ENCODE results near the gene CGB5. TPM values are rescaled to one million over a fixed set of nuclear protein-coding genes. Genes with fewer than 3 reads are reported as not detected.
"Not testable (repeated sequence)": the region's sequence is repeated elsewhere in the genome, so short reads cannot be mapped to it uniquely, and the experiment has no call there.

CGB5 gene
- polyA plus RNA-seq, 1 of the 3 experiments (the other 2 are of a cell fraction): 0.16 TPM

DNA sequence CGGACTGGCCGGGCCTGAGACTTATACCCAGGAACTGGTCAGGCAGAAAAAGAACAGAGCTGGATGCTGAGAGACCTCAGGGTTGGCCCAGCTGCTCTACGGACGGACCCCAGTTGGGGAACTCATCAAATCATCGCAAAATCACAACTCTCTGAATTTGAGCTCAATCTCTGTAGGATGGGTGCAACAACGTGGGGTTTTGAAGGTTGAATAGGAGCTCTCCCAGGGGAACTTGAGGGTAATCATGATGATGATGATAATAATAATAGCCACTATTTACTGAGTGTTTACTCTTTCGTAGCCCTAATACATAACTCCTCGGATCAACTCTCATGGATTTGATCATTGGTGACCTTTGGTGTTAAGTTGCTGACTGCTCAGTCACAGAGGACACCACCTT is 13.3 kb upstream of the CGB5 start:
- not testable (repeated sequence) for H3F3A ChIP-seq (replicated peaks; ENCODE audit: insufficient read depth)

DNA sequence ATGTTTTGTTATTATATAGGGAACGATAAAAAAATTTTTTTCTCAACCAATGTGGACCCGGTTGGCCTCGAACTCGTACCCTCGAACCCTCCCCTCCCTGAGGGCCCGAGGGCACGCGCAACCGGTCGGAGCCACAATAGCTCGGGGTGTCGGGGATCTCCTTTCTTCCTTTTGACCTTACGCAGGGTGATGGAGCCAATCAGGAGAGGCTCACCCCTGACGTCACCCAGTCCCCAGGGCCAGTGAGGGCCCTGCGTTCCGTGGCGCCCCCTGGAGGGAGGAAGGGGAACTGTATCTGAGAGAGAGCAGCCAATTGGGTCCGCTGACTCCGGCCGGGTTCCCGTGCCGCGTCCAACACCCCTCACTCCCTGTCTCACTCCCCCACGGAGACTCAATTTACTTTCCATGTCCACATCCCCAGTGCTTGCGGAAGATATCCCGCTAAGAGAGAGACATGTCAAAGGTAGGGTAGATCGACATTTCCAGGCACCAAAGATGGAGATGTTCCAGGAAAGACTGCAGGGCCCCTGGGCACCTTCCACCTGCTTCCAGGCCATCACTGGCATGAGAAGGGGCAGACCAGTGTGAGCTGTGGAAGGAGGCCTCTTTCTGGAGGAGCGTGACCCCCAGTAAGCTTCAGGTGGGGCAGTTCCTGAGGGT is 11.9 kb upstream of the CGB5 start, which contains the start of gene CGB2:
CGB2 (plus strand) TSS at position 249 of the 660 bp plus-strand sequence; CDS start at position 455, 206 bp downstream.
- H2AFZ ChIP-seq (ENCODE audit: low read depth); H3K27me3 ChIP-seq (ENCODE audit: insufficient read depth); H3K4me2 ChIP-seq; H3K36me3 ChIP-seq (replicated peaks in 1 of 2; ENCODE audit: control insufficient read depth in 1 of 2, insufficient read depth in 2 of 2, low read length in 1 of 2); H3K9me3 ChIP-seq; H3F3A ChIP-seq (replicated peaks; ENCODE audit: insufficient read depth); POLR2A ChIA-PET; H4K20me1 ChIP-seq (ENCODE audit: insufficient read depth); H3K4me1 ChIP-seq (ENCODE audit: control insufficient read depth in 1 of 2, insufficient read depth in 2 of 2, low read depth in 1 of 2, low read length in 1 of 2); H3K27ac ChIP-seq (ENCODE audit: low read depth in 2 of 2, low read length in 1 of 2); H3K4me3 ChIP-seq (ENCODE audit: low read depth in 2 of 2, low read length in 1 of 2); H3K79me2 ChIP-seq (ENCODE audit: insufficient read depth); H3K9ac ChIP-seq; H3K9me2 ChIP-seq: not testable (repeated sequence)
- CTCF ChIA-PET: interaction anchor here (1.0 kb wide), 1 partner anchor 12 kb away, joined by 3 read pairs; no protein-coding TSS in a partner anchor
- 0 out of 2 replicates have a peak, but pooled peaks have one; percentile 36 for TF ChIP-seq RFX5 (IDR thresholded peaks at IDR 0.05; ENCODE audit: low read length)
- TF ChIP-seq, protein P1, sequence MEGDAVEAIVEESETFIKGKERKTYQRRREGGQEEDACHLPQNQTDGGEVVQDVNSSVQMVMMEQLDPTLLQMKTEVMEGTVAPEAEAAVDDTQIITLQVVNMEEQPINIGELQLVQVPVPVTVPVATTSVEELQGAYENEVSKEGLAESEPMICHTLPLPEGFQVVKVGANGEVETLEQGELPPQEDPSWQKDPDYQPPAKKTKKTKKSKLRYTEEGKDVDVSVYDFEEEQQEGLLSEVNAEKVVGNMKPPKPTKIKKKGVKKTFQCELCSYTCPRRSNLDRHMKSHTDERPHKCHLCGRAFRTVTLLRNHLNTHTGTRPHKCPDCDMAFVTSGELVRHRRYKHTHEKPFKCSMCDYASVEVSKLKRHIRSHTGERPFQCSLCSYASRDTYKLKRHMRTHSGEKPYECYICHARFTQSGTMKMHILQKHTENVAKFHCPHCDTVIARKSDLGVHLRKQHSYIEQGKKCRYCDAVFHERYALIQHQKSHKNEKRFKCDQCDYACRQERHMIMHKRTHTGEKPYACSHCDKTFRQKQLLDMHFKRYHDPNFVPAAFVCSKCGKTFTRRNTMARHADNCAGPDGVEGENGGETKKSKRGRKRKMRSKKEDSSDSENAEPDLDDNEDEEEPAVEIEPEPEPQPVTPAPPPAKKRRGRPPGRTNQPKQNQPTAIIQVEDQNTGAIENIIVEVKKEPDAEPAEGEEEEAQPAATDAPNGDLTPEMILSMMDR (IDR thresholded peaks at IDR 0.05): peak; percentile 66
- 32% methylated on average over 18 of the region's 28 CpGs for WGBS (ENCODE audit: low lambda C conversion rate)
- DNase-seq: peak; percentile 81

More for the DNA sequence above, 13.3 kb upstream of the CGB5 start:
- H3K9ac ChIP-seq; H3K4me1 ChIP-seq (ENCODE audit: control insufficient read depth in 1 of 2, insufficient read depth in 2 of 2, low read depth in 1 of 2, low read length in 1 of 2); CTCF ChIA-PET; H3K36me3 ChIP-seq (replicated peaks in 1 of 2; ENCODE audit: control insufficient read depth in 1 of 2, insufficient read depth in 2 of 2, low read length in 1 of 2); H3K4me3 ChIP-seq (ENCODE audit: low read depth in 2 of 2, low read length in 1 of 2); H3K9me2 ChIP-seq; H2AFZ ChIP-seq (ENCODE audit: low read depth); H3K27me3 ChIP-seq (ENCODE audit: insufficient read depth); H3K4me2 ChIP-seq; H3K79me2 ChIP-seq (ENCODE audit: insufficient read depth); H4K20me1 ChIP-seq (ENCODE audit: insufficient read depth); POLR2A ChIA-PET; DNase-seq; H3K9me3 ChIP-seq: not testable (repeated sequence)
- 0 out of 4 replicates have a peak overlapping the region, but pooled peaks of 1 of the 2 experiments have one; percentile 51 for H3K27ac ChIP-seq (ENCODE audit: low read depth in 2 of 2, low read length in 1 of 2)
- 85% methylated on average over 6 of the region's 8 CpGs for WGBS (ENCODE audit: low lambda C conversion rate)

DNA sequence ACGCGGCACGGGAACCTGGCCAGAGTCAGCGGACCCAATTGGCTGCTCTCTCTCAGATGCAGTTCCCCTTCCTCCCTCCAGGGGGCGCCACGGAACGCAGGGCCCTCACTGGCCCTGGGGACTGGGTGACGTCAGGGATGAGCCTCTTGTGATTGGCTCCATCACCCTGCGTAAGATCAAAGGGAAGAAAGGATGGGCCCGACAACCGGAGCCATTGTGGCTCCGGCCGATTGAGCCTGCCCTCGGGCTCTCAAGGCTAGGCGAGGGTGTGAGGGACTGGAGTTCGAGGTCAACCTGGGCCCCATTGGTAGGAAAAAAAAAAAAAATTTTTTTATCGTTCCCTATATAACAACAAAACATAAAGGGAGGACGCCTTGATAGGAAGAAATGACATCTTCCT is 6.8 kb upstream of the CGB5 start, which contains the start of gene CGB1:
CGB1 (minus strand) TSS at position 81 of the 400 bp plus-strand sequence. CDS start 184 bp downstream, outside the sequence.
- H2AFZ ChIP-seq (ENCODE audit: low read depth); H3F3A ChIP-seq (replicated peaks; ENCODE audit: insufficient read depth); H3K9ac ChIP-seq; POLR2A ChIA-PET; H3K27me3 ChIP-seq (ENCODE audit: insufficient read depth); H3K9me2 ChIP-seq; H3K4me1 ChIP-seq (ENCODE audit: control insufficient read depth in 1 of 2, insufficient read depth in 2 of 2, low read depth in 1 of 2, low read length in 1 of 2); H3K79me2 ChIP-seq (ENCODE audit: insufficient read depth); H3K4me3 ChIP-seq (ENCODE audit: low read depth in 2 of 2, low read length in 1 of 2); CTCF ChIA-PET; H4K20me1 ChIP-seq (ENCODE audit: insufficient read depth); H3K27ac ChIP-seq (ENCODE audit: low read depth in 2 of 2, low read length in 1 of 2); H3K9me3 ChIP-seq; H3K4me2 ChIP-seq; H3K36me3 ChIP-seq (replicated peaks in 1 of 2; ENCODE audit: control insufficient read depth in 1 of 2, insufficient read depth in 2 of 2, low read length in 1 of 2): not testable (repeated sequence)
- 64% methylated on average over 18 of the region's 18 CpGs for WGBS (ENCODE audit: low lambda C conversion rate)
- peak; percentile 50 for DNase-seq
- TF ChIP-seq, protein P1 (IDR thresholded peaks at IDR 0.05): peak; percentile 52

DNA sequence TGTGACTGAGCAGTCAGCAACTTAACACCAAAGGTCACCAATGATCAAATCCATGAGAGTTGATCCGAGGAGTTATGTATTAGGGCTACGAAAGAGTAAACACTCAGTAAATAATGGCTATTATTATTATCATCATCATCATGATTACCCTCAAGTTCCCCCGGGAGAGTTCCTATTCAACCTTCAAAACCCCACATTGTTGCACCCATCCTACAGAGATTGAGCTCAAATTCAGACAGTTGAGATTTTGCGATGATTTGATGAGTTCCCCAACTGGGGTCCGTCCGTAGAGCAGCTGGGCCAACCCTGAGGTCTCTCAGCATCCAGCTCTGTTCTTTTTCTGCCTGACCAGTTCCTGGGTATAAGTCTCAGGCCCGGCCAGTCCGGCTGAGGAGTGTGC is 5.5 kb upstream of the CGB5 start:
- H3K36me3 ChIP-seq (replicated peaks in 1 of 2; ENCODE audit: control insufficient read depth in 1 of 2, insufficient read depth in 2 of 2, low read length in 1 of 2); H3K27ac ChIP-seq (ENCODE audit: low read depth in 2 of 2, low read length in 1 of 2); H4K20me1 ChIP-seq (ENCODE audit: insufficient read depth); H3K9me2 ChIP-seq; H2AFZ ChIP-seq (ENCODE audit: low read depth); H3K9me3 ChIP-seq; H3F3A ChIP-seq (replicated peaks; ENCODE audit: insufficient read depth); H3K27me3 ChIP-seq (ENCODE audit: insufficient read depth); H3K4me2 ChIP-seq; DNase-seq; H3K4me1 ChIP-seq (ENCODE audit: control insufficient read depth in 1 of 2, insufficient read depth in 2 of 2, low read depth in 1 of 2, low read length in 1 of 2); H3K4me3 ChIP-seq (ENCODE audit: low read depth in 2 of 2, low read length in 1 of 2); CTCF ChIA-PET; H3K79me2 ChIP-seq (ENCODE audit: insufficient read depth); POLR2A ChIA-PET; H3K9ac ChIP-seq: not testable (repeated sequence)
- WGBS (ENCODE audit: low lambda C conversion rate): 84% methylated on average over 6 of the region's 8 CpGs

All from SK-N-SH (cell line).